Stimulated activated CD8-positive, alpha-beta memory T cell treated with anti-CD3 and anti-CD28 coated beads, Interleukin-4, amount 100 ng/mL, for 4 hours (primary cell): ENCODE results near the gene RIC1.

Experiments
- DNase-seq, 2 donors: peaks; one replicate each; pipeline ENCODE4 v3.0.0-alpha.2; 2020; ENCODE audit warnings: low read depth in 2 of 2, low spot score in 1 of 2

The RIC1 gene

GRCh38 chr9:5820425-5820824 lies 191.5 kb downstream of the RIC1 start:
- no peak for DNase-seq

DNA sequence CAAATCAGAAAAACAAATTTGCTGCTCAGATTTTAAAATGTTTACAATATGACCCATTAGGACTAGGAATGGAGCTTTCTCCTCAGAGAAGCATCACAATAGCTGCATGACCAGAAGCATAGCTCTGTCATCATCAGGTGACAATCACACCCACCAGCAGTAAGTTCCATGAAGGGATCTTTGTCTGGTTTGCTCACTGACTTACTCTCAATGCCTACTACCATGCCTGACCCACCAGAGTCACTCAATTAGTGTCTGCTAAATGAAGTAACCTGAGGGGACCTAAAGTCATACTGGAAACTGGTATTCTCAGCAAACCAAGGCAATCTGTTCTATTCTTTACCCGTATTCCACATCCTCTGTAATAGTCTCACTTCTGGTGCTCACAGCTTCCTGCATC lies 196.3 kb downstream of the RIC1 start:
- DNase-seq = no peak
